SK-N-SH (cell line): ENCODE data around the gene DMD.

ENCODE experiments used
- CTCF ChIP-seq: fragments of 200-600 bp; sonication (generic); IDR thresholded peaks from 2 replicates; pipeline ENCODE4 v1.6.1; 2017; ENCODE audit warnings: antibody characterized with exemption, mild to moderate bottlenecking, moderate library complexity
- EZH2phosphoT487 ChIP-seq: fragments of 200-600 bp; sonication (generic); IDR thresholded peaks from 2 replicates; pipeline ENCODE4 v1.6.1; 2017; ENCODE audit warnings: low read depth, mixed run types, mild to moderate bottlenecking, antibody characterized with exemption, moderate library complexity, borderline replicate concordance
- GABPA ChIP-seq: IDR thresholded peaks from 2 replicates; pipeline ENCODE4 v1.4.0; 2012; ENCODE audit warnings: low read depth, mild to moderate bottlenecking
- JUND ChIP-seq: IDR thresholded peaks from 2 replicates; pipeline ENCODE4 v1.4.0; 2012
- MXI1 ChIP-seq: IDR thresholded peaks from 2 replicates; pipeline ENCODE4 v1.6.1; 2012; ENCODE audit warnings: mild to moderate bottlenecking, low read depth, low read length, improper control_type of control experiment
- POLR2AphosphoS5 ChIP-seq: IDR thresholded peaks from 2 replicates; pipeline ENCODE4 v1.6.1; 2012; ENCODE audit warnings: low read depth, low read length
- RAD21 ChIP-seq: IDR thresholded peaks from 2 replicates; pipeline ENCODE4 v1.6.1; 2012; ENCODE audit warnings: mild to moderate bottlenecking, low read length
- REST ChIP-seq: IDR thresholded peaks from 2 replicates; pipeline ENCODE4 v1.6.1; 2012; ENCODE audit warnings: mild to moderate bottlenecking, low read depth, low read length, moderate library complexity
- RFX5 ChIP-seq: IDR thresholded peaks from 2 replicates; pipeline ENCODE4 v1.6.1; 2012; ENCODE audit warnings: mild to moderate bottlenecking, improper control_type of control experiment, low read length
- TCF12 ChIP-seq: IDR thresholded peaks from 2 replicates; pipeline ENCODE4 v1.4.0; 2012
- USF2 ChIP-seq: fragments of 150-350 bp; IDR thresholded peaks from 2 replicates; pipeline ENCODE4 v1.6.1; 2017; ENCODE audit warnings: antibody characterized with exemption, low read length, low read depth, borderline replicate concordance

- TF ChIP-seq POLR2AphosphoS5: no peak
- no peak for TF ChIP-seq GABPA
- TF ChIP-seq EZH2phosphoT487: no peak
- TF ChIP-seq CTCF: no peak
- TF ChIP-seq USF2: no peak
- TF ChIP-seq REST: no peak
- no peak for TF ChIP-seq TCF12
- no peak for TF ChIP-seq RFX5
- TF ChIP-seq JUND: no peak
- TF ChIP-seq MXI1: no peak
- no peak for TF ChIP-seq RAD21
Measured at GRCh38 chrX:31589503-31589902, 1621.8 kb downstream of the DMD start.
